HG02870 (cell line): ENCODE data around the gene LGALS13.

Experiments
- ATAC-seq: cut with Tn5 transposase; IDR thresholded peaks from one replicate; pipeline ENCODE4 v1.9.1; 2021; ENCODE audit warnings: mild to moderate bottlenecking, moderate library complexity; ENCODE audit not compliant: unreplicated experiment

Gene LGALS13, protein sequence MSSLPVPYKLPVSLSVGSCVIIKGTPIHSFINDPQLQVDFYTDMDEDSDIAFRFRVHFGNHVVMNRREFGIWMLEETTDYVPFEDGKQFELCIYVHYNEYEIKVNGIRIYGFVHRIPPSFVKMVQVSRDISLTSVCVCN

DNA sequence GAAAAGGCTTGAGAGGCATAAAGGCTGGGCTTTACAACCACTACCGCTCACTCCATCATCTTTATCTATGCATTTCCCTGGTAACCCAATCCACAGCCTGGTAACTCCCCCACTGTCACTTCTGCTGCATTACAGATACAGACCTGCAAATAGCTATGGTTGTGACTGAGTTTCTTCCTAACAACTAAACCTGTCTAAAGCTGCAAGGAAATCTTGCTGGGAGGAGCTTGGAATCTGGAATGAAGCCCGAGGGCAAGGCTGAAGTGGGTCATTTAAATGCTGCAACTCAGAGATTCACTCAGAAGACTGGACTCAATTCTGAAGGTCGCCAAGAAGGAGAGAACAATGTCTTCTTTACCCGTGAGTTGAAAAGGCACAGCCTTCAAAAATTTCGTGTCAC lies at the start of gene LGALS13:
Gene LGALS13, plus strand, starts transcription at position 301 of the 400 bp plus-strand sequence. Its CDS starts 45 bp downstream, at position 346.
- no peak for ATAC-seq

DNA sequence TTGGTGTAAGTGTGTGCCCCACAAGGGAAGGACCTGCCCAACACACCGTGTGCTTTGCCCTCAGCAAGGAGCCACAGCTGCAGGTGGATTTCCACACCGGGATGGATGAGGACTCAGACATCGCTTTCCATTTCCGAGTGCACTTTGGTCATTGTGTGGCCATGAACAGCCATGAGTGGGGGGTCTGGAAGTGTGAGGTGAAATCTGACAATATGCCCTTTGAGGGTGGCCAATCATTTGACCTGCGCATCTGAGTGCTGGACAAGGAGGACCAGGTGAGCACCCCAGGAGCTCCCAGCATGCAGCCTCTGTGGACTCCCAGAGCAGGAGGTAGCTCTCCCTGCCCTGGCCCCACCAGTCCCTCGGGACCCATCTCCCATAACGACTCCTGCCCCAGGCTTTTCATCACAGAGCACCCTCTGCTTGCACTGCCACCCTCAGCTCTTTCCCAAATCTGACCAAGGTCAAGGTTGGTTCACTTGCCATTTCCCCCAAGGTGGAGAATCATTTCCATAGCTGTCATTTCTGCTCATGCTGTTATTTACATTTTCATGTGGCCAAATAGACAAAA lies 49.2 kb upstream of the LGALS13 start:
- ATAC-seq: no peak

DNA sequence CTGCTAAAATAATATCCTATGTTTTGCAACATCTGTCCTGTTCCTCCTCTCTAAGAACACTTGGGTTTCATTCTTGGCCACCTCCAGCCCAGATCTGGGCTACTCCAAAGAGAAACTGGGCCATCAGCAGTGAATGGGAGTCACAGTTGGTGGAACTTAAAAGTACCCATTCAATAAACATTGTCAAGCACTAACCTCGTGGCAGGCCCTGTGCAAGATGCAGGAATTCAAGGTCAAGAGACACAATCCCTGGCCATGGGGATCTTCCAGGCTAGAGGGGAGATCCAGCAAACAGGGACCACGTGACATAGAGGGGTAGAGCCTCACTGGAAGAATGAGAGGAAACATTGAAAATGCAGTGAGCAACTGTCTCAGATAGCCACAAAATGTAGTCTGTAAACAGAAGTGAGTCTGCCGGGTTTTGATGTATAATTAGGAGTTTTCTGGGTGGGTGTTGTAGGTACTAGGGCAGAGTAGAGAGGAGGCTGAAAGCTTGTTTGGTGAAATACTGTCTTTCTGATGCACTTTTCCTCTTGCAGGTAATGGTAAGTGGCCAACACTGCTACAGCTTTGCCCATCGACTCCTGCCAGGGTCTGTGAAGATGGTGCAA lies 47.5 kb upstream of the LGALS13 start:
- no peak for ATAC-seq

DNA sequence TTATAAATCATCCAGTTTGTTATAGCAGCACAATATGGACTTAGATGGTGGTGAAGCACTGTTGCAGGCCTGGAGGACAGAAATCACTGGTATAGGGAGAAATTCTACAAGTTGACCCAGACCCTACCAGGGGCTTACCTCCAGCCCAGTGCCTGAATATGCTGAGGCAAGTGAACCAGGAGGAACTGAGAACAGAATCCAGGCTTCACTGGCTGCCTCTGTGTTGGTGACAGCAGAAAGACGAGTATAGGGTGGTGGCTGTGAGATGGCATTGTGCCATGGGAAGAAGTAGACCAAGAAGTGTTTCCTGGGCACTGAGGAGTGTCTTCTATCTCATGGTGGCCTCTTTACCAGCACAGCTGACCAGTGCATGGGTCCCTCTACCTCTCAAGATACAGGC lies 46.4 kb upstream of the LGALS13 start:
- ATAC-seq: no peak

DNA sequence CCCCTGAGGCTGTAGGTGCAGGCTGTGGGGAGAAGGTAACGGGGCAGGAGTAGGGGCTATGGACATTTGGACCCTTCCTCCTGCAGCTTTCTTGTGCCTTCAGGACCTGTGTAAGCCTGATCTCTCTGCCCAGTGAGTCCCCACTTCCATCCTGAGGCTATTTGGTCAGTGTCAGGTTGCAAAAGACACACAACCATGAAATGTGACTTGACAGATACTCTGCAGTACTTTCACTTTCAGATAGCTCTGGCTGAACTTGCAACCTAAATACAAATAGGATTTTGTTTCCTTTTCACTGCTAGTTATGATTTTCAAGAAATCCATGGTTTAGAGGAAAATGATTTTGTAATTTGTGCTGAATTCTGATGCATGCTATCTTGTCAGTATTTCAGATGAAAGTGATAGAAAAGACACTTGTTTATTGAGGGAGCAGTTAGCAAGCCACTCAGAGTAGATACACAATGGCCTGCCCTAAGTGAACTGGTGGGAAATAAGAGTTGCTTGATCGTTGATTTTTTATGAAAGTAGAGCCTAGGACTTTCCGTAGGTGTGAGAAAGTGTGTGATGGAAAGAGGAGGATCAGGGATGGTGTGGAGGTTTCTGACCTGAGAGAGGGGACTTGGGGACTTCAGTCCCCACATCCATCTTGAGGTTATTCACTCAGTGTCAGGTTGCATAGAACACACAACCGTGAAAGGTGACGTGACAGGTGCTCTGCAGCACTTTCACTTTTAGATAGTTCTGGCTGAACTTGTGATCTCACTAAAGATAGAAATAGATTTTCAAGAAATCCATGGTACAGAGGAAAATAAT lies 44.3 kb upstream of the LGALS13 start:
- no peak for ATAC-seq

DNA sequence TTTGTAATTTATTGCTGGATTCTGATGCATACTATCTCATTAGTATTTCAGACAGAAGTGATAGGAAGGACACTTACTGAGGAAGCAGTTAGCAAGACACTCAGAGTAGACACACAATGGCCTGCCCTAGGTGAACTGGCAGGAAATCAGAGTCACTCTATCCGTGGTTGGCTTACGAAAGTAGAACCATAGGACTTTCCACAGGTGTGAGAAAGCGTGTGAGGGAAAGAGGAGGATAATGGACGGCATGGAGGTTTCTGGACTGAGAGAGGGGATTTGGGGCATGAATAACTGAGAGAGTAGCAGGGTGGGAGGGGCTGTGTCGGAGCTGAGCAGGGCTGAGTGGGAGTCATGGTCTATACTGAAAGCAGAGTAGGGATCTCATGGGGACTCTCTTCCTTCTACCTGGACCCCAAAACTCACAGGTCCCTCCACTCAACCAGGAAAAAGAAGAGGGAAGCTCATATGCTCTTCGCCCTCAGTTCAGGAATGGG lies 43.7 kb upstream of the LGALS13 start:
- no peak for ATAC-seq

DNA sequence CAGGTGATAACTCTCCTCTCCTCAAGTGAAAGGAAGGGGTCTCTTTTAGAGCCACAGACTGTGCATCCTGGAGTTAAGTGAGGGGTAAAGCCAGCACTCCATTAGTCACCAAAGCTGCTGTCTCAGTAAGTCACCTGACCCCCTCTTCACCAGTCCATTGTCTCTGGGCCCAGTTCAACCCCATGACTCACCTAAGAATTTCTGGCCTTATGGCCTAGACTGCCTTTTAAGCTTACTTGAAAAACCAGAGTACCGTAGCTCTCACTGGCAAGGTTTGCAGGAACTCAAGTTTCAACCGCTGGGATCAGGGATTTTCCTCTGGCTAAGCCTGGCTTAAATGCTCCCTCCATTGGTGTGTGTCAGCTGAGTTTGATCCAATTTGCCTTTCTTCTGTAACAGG lies 38.9 kb upstream of the LGALS13 start:
- ATAC-seq: no peak

DNA sequence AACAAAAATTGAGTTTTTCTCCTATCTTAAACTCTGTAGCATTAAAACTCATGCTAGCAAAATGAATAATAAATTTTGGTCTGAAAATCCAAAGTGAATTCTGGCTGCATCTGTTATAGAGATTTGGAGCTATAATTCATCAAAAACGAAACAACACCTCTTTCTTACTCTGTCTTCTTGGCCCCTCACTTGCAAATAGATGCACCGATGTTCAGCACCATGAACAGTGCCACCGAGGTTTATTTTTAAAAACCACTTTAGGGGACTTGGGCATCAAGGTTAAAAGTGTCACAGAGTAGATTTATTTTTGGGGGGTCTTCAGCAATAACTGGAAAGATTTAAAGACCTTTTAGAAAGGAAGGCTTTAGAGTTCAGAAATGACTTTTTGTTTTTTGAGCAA lies 36.3 kb upstream of the LGALS13 start:
- no peak for ATAC-seq

DNA sequence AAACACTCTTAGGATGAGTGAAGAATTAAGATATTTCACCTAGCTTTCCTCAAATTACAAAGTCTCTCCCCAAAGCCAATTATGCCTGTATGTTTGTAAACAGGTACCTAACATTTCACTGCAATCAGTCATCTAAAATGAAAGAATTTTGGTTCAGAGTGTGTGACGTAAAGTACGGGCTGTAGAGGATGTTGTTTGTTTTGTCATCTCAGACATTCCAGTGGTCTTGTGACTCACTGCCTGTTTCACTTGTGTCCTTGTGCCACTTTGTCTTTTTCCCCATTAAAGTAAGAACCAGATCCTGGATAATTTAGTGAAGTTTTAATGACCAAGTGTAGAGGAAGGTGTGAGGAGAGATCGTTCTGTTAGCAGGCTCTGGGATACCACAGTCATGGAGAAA lies 33.7 kb upstream of the LGALS13 start:
- ATAC-seq: no peak

DNA sequence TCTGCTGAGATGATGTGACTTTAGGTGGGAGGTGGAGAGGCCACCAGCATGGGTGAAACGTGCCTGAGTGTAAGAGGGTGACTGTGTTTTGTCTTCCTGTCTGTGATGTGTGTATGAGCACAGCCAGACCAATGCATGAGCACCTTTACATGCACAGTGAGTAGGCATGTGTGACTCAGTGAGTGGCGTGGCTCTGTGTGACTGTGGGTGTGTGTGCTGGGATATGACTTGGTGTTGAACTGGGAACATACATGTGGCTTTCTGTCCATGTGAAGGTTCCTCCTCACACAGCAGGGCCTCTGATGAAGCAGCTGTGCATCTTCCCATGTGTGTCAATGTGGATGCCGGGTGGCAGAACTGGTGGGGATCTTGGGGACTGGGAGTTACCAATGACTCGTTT lies 19.9 kb upstream of the LGALS13 start:
- ATAC-seq: no peak

DNA sequence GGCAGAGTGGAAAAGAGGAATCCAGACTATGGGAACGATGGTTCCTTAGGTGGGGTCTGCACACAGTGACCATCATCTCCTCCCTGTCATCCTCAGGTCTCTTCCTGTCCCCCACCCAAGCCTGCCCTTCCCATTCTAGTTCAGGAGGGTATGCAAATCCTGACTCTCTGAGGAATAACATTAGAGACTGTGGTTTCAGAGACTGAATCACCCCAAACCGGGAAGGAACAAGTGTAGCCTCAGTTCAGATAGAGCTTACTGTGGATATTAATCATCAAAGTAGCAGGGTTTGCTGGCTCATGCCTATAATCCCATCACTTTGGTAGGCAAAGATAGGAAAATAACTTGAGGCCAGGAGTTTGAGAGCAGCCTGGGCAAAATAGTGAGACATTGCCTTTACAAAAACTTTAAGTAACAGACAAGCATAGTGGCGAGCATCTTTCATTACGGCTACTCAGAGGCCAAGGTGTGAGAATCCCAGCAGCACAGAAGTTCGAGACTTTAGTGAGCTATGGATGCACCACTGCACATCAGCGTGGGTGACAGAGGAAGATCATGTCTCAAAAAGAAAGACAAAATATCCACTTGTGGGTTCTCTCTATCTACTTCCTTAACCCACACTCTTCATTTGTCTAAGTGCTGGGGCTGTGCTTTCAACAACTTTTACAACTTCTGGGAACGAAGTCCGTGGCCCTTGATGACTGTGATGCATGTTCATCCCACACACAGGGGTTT lies 19.3 kb upstream of the LGALS13 start:
- ATAC-seq: no peak

DNA sequence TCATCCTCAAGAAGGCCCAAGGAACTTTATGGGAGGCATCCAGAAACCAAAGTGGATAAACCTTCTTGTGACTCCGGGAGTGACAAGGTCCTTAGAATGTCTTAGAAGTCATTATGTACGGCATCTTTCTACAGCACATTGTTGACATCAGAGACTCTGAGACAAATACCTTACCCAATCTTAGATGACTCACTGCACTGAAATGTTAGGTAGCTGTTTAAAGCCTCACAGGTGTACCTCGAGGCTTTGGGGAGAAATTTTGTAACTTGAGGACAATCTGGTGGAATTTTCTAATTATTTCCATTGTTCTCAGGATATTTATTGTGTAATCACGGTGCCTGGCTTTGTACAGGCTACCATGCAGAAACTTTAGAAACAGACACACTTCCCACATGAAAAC lies 14.8 kb upstream of the LGALS13 start:
- ATAC-seq: no peak

DNA sequence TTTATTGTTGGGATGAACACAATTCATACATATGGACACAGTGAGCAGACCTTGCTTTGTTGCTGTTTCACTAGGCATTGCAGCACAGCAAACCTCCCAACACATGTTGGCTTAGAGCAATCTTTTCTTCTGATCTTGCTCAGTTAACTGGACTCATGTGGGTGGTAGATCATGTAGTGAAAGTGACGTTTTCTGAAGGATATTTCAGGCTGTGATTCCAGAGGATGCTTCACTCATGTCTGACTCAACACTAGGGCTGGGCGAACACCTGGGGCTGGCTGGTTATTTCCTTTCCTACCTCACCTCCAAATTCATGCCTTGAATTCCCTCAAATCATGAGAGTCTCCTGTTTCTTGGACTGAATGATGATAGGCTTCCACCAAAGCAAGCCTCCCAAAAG lies 14.3 kb upstream of the LGALS13 start:
- no peak for ATAC-seq

DNA sequence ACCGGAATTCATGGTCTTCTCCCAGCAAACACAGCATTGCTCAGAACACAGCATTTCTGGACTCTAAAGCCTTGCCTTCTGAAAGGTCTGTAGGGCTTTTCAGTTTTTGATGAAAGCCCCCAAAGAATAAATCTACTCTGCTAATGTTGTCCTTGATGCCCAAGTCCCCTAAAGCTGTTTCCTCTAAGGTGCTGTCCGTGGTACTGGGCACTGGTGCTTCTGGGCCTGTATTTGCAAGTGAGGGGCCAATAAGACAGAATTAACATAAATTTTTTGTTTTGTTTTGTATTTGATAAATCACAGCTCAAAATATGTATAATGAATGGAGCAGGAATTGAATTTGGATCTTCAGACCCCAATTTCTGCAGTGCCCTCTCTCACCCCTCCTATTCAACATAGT lies 12.1 kb upstream of the LGALS13 start:
- no peak for ATAC-seq

DNA sequence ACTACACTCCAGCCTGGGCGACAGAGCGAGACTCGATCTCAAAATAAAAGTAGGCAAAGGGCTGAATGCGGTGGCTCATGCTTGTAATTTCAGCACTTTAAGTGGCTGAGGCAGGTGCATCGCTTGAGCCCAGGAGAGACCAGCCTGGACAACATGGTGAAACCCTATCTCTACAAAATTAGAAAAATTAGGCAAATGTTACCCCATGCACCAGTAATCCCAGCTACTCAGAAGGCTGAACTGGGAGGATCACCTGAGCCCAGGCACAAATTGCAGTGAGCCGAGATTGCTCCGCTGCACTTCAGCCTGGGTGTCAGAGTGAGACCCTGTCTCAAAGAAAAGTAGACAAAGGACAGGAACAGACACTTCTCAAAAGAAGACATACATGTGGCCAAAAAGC lies 9.9 kb upstream of the LGALS13 start:
- no peak for ATAC-seq

DNA sequence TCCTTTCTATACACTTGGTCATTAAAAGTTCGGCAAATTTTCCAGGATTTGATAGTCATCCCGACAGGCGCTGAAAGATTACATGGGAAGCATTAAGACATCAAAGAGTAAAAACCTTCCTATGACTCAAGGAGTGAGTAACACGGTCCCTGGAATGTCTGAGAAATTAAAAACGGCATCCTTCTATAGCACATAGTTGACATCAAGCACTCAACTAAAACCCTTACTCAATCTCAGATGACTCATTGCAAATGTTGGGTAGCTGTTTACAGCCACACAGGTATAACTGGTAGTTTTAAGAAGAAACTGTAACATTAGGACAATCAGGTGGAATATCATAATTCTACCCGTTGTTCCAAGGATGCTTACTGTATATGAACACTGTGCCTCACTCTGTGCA lies 6.4 kb upstream of the LGALS13 start:
- ATAC-seq: no peak

DNA sequence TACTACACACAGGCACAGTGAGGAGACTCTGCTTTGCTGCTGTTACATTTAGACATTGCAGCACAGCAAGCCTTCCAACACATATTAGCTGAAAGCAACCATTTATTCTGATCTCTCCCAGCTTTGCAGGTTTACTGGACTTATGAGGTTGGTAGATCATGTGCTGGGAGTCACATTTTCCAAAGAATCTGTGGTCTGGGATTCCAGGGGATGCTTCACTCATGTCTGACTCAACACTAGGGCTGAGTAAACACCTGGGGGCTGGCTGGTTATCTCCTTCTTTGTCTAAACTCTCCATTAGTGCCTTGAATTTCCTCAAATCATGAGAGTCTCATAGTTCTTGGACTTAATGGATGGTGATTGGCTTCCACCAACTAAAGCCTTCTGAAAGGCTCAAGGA lies 5.4 kb upstream of the LGALS13 start:
- ATAC-seq: no peak

DNA sequence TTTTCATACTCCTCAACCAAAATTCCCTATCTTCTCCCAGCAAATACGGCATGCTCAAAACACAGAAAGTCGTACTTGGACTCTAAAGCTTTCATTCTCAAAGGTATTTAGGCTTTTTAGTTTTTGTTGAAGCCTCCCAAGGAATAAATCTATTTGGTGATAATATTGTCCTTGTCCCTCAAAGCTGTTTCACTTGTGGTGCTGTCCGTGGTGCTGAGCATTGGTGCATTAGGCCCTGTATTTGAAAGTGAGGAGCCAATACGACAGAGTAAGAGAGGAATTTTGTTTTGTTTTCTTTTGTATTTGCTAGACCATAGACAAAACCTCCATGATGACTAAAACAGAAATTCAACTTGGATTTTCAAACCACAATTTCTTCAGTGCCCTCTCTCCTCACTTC lies 3.2 kb upstream of the LGALS13 start:
- no peak for ATAC-seq

DNA sequence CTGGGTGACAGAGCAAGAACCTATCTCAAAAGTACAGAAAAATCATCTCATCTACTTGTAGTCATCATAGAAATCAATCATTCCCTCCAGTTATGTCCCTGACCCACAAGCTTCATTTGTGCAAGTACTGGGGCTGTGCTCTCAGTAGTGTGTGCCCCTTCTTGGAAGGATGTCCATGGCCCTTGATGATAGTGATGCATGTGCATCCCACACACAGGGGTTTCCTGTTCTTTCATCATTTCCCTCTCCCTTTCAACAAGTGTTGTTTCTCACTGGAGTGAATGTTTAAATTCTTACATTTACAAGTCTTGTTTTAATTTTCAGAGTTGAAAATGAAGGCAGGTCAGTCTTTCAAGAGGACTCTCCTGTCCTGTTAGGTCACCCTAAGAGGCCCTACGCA lies 1.5 kb downstream of the LGALS13 start:
- no peak for ATAC-seq

DNA sequence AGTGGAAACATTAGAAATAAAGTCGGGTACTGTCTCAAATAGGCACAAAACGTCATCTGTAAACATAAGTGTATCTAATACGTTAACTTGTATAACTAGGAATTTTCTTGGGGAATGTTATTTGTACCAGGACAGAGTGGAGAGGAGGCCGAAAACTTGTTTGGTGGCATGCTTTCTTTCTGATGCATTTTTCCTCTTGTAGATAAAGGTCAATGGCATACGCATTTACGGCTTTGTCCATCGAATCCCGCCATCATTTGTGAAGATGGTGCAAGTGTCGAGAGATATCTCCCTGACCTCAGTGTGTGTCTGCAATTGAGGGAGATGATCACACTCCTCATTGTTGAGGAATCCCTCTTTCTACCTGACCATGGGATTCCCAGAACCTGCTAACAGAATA lies 4.7 kb downstream of the LGALS13 start:
- no peak for ATAC-seq

DNA sequence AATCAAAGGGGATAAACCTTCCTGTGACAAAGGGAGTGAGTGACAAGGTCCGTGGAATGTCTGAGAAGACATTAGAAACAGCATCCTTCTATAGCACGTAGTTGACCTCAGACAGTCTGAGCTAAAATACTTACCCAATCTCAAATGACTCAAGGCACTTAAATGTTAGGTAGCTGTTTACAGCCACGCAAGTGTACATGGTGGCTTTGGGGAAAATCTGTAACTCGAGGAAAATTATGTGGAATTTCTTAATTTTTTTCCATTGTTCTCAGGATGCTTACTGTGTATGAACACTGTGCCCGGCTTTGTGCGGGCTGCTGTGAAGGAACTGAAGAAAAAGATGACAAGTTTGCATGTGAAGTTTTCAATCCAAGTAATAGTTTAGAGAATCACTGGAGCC lies 5.2 kb downstream of the LGALS13 start:
- no peak for ATAC-seq
